ENCODE data around the gene RBMS1.

Gene RBMS1, protein sequence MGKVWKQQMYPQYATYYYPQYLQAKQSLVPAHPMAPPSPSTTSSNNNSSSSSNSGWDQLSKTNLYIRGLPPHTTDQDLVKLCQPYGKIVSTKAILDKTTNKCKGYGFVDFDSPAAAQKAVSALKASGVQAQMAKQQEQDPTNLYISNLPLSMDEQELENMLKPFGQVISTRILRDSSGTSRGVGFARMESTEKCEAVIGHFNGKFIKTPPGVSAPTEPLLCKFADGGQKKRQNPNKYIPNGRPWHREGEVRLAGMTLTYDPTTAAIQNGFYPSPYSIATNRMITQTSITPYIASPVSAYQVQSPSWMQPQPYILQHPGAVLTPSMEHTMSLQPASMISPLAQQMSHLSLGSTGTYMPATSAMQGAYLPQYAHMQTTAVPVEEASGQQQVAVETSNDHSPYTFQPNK

GRCh38 chr2:160493227-160494028, at the start of gene RBMS1:
Gene RBMS1, minus strand, starts transcription at chr2:160493807. Its CDS starts 444 bp downstream, at chr2:160493363.
- DNase-seq: peak; percentile 65

DNA sequence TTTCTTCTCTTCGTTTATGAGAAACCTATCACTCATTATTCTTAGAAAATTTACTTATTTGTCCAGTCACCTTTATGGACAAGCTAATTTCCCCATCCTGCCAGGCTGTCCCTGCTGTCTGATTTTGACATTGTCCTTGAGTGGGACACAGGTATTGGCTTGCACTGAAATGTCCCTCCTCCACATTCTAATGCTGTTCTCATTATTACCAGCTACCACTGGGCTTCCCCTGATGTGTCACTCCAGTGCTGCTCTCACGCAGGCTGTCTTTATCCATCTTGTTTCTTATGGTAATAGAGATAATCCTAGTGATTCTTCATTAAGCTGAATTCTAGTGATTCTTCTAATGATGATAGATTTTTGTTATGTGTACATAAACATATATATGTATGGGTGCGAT, 48.1 kb upstream of the RBMS1 start:
- no peak for DNase-seq

DNA sequence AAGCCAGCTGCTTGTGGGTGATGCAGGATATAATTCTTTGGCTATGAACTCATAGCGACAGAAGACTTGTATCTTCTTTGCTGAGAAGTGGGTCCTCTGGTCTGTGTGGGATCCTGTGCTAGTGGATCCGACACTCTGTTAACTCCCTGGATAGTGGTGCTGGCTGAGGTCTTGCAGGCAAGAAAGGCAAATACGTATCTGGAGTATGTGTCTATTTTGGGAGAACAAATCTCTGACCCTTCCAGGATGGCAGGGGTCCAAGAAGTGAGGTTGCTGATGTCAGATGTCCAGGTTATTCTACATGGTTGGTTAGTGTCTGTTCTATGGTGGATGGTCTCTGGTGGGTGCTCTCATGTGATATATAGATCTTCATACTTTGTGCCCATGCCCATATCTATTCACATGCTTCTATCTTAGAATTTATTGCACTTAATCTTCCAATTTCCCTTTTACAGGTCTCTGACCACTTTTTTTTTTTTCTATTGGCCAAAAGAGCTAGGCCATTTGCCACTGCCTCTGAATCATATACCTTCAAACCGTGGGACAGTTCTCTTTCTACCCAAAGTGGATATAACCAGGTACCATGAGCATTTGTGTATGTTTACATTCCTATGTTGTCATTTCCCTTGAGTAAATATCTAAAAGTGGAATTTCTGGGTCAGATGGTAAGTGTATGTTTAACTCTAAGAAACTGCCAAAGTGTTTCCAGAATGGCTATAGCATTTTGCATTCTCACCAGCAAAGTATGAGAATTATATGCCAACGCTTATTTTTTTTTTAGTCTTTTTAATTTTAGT, 45.1 kb upstream of the RBMS1 start:
- DNase-seq: no peak

DNA sequence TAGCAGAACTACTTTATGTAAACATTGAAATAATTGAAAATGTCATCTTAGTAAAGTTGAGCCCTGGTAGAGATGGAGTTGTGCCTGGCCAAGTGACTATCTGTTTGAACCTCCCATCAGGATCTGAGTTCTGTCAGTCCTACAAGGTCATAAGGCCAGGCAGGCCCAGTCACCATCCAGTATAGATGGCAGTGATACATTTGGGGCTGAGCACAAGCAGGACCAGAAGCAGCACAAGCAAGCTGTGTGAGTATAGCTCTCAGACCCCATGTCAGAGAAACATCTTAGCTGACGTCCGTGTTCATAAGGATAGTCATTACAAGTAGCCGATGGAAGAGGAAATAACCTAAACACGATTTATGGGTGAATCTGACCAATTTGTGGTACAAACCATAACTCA, 44.5 kb upstream of the RBMS1 start:
- DNase-seq: no peak

- DNase-seq: no peak
These were observed 41.4 kb upstream of the RBMS1 start for GRCh38 chr2:160534996-160535395.

DNA sequence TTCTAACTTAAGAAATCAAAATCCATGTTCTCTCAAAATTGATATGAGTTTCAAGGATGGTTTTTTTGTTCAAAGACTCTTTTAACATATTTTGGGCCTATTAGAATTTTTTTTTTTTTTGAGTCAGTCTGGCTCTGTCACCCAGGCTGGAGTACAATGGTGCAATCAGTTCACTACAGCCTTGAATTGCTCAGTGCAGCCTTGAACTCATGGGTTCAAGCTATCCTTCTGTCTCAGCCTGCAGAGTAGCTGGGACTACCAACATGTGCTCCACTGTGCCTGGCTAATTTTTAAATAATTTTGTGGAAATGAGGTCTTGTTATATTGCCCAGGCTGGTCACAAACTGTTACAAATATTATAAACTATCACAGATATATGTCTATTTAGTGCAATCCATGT, 40.6 kb upstream of the RBMS1 start:
- no peak for DNase-seq

DNA sequence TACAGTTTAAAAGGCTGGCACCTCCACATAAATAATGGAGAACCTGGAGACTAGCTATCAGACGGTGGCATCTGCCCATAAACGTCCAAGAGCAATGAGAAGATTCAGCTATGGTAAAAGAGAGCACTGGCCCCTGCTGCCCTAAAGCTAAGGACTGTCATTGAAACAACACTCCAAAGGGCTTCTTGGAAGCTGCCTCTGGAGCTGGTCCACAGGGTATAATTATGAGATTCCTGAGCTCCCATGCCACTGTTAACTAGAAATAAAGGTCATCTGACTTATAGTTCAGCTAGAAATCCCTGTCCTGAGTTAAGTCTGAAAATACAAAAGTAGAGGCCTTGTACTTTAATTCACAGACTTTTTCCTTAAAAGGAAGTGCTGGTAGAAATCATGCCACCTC, 39.9 kb upstream of the RBMS1 start:
- no peak for DNase-seq

DNA sequence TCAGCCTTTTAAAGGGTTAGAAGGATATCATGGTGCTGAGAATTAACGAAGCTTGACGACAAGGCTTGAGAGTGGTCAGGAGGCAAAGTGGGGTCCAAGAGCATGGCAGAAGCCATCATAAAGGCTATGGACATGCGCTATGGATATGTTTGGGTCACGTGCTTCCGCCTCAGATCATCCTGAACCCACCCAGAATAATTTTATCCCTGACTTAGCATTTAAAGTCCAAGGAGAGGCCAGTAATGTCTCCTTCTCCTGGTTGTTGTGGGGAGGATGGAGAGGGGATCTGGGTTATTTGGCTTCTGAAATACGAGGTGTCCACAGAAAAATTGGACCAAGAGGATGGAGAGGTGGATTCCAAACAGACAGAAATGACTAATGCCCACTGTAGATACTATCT, 38.8 kb upstream of the RBMS1 start:
- DNase-seq: no peak

GRCh38 chr2:160522951-160523710, 29.5 kb upstream of the RBMS1 start:
- no peak for DNase-seq

DNA sequence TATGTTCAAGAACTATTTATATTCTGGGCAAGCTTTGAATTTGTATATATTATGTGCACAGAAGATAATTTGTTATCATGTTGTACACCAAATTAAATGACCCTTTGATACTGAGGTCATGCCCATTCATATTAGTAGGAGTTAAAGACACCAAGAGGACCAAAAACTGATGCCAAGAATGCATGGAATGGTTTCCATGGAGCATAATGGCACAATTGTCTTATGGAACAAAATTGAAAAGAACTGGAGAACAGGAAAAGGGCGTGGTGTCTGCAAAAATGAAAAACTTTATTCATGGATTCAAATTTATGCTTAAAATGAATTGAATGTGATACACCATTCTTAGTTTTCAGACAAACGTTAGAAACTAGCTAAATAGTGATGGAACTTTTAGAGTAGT, 24.1 kb upstream of the RBMS1 start:
- no peak for DNase-seq

DNA sequence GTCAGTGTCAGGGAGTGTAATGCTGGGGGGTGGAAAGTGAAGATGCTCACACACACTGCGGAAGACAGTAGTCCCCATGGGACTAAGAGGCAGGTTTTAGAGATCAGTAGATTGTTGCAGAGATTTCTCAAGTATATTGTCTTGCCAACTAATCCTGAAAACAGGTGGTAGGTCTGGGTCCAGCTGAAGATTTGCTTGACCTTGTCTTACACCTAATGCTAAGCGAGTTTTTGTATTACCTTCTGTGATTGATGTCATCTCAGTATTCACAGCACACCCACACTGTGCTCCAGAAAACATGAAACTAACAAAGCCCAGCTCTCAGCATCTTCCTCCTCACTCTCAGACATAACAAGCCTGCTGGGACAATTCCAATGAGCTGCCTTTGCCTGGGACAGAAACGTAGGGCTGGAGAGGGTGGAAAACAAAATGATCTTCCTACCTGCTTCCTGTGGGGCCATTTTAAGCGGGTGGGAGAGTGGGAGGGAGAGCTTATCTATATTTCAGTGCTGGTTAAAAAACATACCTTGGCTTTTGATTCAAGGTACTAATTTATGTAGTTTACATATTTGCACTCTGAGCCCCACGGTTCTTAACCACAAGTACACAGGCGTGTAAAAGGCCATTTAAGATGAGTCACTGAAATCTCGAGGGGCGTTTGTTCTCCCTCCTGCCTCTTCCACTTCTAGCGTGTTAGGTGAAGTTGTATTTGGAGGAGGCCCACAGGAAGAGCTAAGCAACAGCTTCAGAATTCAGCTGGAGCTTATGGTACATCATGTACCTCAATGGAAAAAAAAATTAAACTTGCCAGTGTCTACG, 23.1 kb upstream of the RBMS1 start:
- DNase-seq: no peak

- no peak for DNase-seq
These were observed 21.5 kb upstream of the RBMS1 start for GRCh38 chr2:160515120-160515519.

GRCh38 chr2:160513120-160513519, 19.5 kb upstream of the RBMS1 start:
- DNase-seq: no peak

DNA sequence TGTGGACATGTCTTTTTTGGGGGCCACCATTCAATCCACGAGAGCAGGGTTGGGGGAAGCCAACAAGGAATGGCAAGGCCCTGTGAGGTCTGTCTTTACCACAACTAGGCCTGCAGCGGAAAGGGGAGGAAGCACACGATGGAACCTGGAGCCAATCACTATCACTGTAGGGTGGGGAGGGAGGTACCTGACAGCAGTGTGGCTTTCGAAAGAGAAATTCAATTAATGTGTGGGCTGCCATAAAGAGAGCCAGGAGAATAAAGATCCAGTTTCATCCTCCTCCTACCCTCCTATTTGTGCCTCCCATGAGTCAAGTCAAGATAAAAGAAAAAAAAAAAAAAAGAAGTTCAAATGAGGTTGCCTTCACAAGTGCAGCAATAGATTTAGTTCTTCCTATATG, 18.9 kb upstream of the RBMS1 start:
- DNase-seq: no peak

- DNase-seq: peak; percentile 78
These were observed 17.0 kb upstream of the RBMS1 start for GRCh38 chr2:160510617-160511016.

DNA sequence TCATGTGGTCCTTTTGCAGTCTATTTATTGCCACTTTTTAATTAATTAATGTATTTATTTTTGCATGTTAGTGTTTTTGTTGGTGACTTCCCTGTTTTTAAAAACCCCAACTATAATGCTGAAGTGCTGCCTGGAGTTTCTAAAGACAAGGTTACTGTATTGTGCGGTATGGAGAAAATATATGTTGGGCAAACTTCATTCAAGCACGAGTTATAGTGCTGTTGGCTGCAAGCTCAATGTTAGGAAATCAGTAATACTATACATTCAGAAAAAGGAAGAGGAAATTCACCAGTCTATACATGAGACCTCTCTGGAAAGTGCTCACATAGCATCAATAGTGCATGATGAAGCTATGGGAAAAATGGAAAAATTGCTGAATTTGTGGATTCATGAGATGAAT, 15.4 kb upstream of the RBMS1 start:
- DNase-seq: no peak

DNA sequence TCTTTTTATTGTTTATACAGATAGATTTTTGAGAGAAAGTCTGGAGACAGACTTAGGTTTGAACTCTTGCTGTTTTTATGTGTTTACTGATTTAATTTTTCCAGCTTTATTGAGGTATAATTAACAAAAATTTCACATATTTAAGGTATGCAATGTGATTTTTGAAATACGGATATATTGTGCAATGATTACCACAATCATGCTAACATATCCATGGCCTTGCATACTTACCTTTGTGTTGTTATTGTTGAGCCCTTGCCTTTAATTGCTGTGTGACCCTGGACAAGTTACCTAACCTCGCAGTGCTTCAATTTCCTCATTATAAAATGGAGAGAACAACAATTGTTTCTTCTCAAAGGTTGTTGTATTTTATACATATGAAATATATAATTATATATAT, 13.9 kb upstream of the RBMS1 start:
- DNase-seq: no peak

DNA sequence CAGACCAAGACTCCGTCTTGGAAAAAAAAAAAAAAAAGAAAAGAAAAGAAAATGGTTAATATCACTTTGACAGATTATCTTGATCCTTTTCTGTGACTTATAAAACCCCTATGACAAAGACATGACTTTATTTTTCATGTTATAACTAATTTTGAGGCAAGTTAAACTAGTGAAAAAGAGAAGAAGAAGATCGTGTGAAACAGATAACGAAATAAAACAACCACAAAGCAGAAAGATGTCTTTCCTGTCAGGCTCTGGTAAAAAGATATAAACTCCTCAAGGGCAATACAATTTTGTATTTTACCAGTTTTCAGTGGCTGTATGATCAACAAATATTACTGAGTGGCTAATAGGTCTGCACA, 13.4 kb upstream of the RBMS1 start:
- peak; percentile 49 for DNase-seq

DNA sequence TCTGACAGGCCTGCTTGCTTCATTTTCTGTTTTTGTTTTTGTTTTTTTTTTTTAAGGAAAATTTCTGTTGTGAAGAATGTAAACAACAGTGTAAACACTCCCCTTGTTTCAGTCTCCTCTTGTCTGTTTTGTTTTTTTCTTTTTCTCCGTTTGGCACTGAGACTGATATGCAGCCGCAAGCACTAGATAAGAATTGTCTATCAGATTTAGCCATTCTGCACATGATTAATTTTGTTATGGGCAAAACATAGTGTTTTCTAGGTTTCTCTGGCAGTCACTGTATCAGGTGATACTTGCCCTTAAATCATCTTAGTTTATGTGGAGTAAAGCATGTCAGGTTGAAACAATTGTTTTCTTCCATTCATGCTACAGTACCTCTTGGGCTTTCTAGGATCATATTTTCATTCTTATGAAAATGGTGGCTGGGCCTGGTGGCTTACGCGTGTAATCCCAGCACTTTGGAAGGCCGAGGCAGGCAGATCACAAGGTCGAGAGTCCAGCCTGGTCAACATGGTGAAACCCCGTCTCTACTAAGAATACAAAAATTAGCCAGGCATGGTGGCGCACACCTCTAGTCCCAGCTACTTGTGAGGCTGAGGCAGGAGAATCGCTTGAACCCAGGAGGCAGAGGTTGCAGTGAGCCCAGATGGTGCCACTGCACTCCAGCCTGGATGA, 12.9 kb upstream of the RBMS1 start:
- DNase-seq: no peak

GRCh38 chr2:160505256-160505655, 11.6 kb upstream of the RBMS1 start:
- no peak for DNase-seq

GRCh38 chr2:160502478-160502877, 8.9 kb upstream of the RBMS1 start:
- no peak for DNase-seq
